ENCODE data around the gene C14orf119. TPM values are rescaled to one million over a fixed set of nuclear protein-coding genes. Genes with fewer than 3 reads are reported as not detected.

Gene C14orf119
- total RNA-seq, 1 experiment from 2014 or later = 65.1 TPM

DNA sequence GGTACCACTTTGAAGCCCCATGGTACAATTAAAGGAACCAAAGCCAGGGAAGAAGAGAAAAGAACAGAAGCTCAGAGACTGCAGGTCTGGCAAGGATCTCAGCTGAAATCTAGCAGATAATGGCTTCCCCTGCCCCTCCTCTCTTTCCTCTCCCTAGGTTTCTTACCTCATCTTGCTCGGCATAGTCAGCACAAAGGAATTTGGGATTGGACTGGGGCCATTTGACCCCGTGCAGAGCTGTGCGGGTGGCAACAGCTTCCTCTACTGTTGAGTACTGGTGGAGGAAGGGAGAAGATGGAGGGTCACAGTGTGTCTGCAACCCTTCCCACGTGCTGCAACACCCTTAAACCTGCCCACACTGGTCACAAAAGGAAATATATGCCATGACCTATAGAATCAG is 33.3 kb upstream of the C14orf119 start:
- no peak overlapping the region for H2BK120ac ChIP-seq (ENCODE audit: low read depth, low read length, poor library complexity, severe bottlenecking)
- H3K23ac ChIP-seq (ENCODE audit: insufficient read length, low read depth, low read length) = no peak overlapping the region
- Mint-ChIP-seq H3K27me3 (ENCODE audit: low read depth) (peaks cover 1% of the 10 kb centered on the region), H3K9me3 (no peaks in the 10 kb centered on the region), H3K4me3 (no peak overlapping the region), H3K27ac (peak overlapping the region in 2 of 3 experiments; percentile 9 to 75; a peak in 3 of 7 replicates), H3K4me1 (peaks cover 4 to 12% of the 10 kb centered on the region in 2 experiments), H3K36me3 (ENCODE audit: insufficient read depth in 1 of 3, low read depth in 3 of 3) (peaks cover 53 to 88% (median 75%) of the 10 kb centered on the region in 3 experiments)
- no peak overlapping the region for H2BK15ac ChIP-seq (ENCODE audit: low read depth, low read length)
- no peak overlapping the region for H2BK12ac ChIP-seq (ENCODE audit: insufficient read length, low read depth, low read length)
- no peak overlapping the region for H4K91ac ChIP-seq (ENCODE audit: insufficient read length, low read depth, low read length)
- H4K5ac ChIP-seq (ENCODE audit: insufficient read length, low read depth, low read length) = no peak overlapping the region
- H3K18ac ChIP-seq (ENCODE audit: insufficient read length, low read depth, low read length) = no peak overlapping the region
- H3T11ph ChIP-seq (ENCODE audit: low read length) = no peak overlapping the region
- no peak overlapping the region for H3K4ac ChIP-seq (ENCODE audit: low read depth, low read length)
- no peaks in the 10 kb centered on the region for H3K27me3 ChIP-seq (ENCODE audit: insufficient read depth, low read length)
- no peak overlapping the region for H3K9ac ChIP-seq (ENCODE audit: extremely low read depth, insufficient read length, low read length)
- peaks cover 6% of the 10 kb centered on the region for H3K23me2 ChIP-seq (ENCODE audit: insufficient read length, low read depth, low read length, poor library complexity, severe bottlenecking)
- no peak overlapping the region for H2AFZ ChIP-seq (ENCODE audit: low read length)
- no peak overlapping the region for H3K56ac ChIP-seq (ENCODE audit: insufficient read length, low read depth, low read length)
- no CpG with 5 or more reads among the region's 4 CpGs for WGBS (ENCODE audit: extremely low coverage, insufficient read length, low lambda C conversion rate)
- no peak overlapping the region for H3K14ac ChIP-seq (ENCODE audit: insufficient read depth, low read length)
- H2BK5ac ChIP-seq (ENCODE audit: insufficient read length, low read length) = no peak overlapping the region
- no peak overlapping the region for H2BK20ac ChIP-seq (ENCODE audit: low read depth, low read length, poor library complexity, severe bottlenecking)
- no peaks in the 10 kb centered on the region for H4K20me1 ChIP-seq (ENCODE audit: control insufficient read depth, insufficient read depth, insufficient read length)
- H3K27ac ChIP-seq (ENCODE audit: insufficient read length, low read depth, low read length) = no peak overlapping the region
- H3K4me2 ChIP-seq (ENCODE audit: insufficient read depth, insufficient read length, low read length) = no peak overlapping the region
- no peak for DNase-seq
- TF ChIP-seq, protein P1, sequence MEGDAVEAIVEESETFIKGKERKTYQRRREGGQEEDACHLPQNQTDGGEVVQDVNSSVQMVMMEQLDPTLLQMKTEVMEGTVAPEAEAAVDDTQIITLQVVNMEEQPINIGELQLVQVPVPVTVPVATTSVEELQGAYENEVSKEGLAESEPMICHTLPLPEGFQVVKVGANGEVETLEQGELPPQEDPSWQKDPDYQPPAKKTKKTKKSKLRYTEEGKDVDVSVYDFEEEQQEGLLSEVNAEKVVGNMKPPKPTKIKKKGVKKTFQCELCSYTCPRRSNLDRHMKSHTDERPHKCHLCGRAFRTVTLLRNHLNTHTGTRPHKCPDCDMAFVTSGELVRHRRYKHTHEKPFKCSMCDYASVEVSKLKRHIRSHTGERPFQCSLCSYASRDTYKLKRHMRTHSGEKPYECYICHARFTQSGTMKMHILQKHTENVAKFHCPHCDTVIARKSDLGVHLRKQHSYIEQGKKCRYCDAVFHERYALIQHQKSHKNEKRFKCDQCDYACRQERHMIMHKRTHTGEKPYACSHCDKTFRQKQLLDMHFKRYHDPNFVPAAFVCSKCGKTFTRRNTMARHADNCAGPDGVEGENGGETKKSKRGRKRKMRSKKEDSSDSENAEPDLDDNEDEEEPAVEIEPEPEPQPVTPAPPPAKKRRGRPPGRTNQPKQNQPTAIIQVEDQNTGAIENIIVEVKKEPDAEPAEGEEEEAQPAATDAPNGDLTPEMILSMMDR (conservative IDR thresholded peaks at IDR 0.05) = no peak
- H3K9me3 ChIP-seq (ENCODE audit: control insufficient read depth, low read depth, low read length) = no peaks in the 10 kb centered on the region
- H3K4me1 ChIP-seq (ENCODE audit: insufficient read depth, low read length) = no peaks in the 10 kb centered on the region
- H2AK5ac ChIP-seq (ENCODE audit: insufficient read length, low read length) = no peak overlapping the region
- no peaks in the 10 kb centered on the region for H3K79me2 ChIP-seq (ENCODE audit: insufficient read depth, low read length)
- H4K8ac ChIP-seq (replicated peaks; ENCODE audit: insufficient read length, low read depth, low read length) = no peak overlapping the region
- peaks cover 8% of the 10 kb centered on the region for H3K79me1 ChIP-seq (ENCODE audit: insufficient read depth, low read depth, low read length, poor library complexity, severe bottlenecking)

Measured in H9 (cell line).